ENCODE data around the gene BMPER. TPM values are rescaled to one million over a fixed set of nuclear protein-coding genes. Genes with fewer than 3 reads are reported as not detected.

The BMPER gene
- total and polyA plus RNA-seq, 10 of the 15 experiments (the other 5 are each of a cell fraction or from before 2014, with no cell fraction given) = 0.02 to 0.08 TPM; not detected in 8

- no peaks in the 10 kb centered on the region; a peak in 1 of 4 replicates for H3K27me3 ChIP-seq (replicated peaks in 1 of 2; ENCODE audit: control insufficient read depth in 2 of 2, insufficient read depth in 2 of 2, low read length in 1 of 2)
- RAD21 ChIA-PET (ENCODE audit: unreplicated experiment) = no interaction called here
These were observed 33.8 kb downstream of the BMPER start for GRCh38 chr7:33939121-33939520.

More at GRCh38 chr7:33939121-33939520, 33.8 kb downstream of the BMPER start:
- POLR2A ChIA-PET = no interaction called here
- DNase-seq (ENCODE audit: low read depth, low spot score) = no peak
- Histone ChIP-seq H3K4me3 (no peak overlapping the region), H3K4me2 (ENCODE audit: control insufficient read depth, insufficient read depth) (no peak overlapping the region), H3K27ac (ENCODE audit: control insufficient read depth, insufficient read depth) (no peak overlapping the region), H4K20me1 (ENCODE audit: control insufficient read depth, insufficient read depth) (no peaks in the 10 kb centered on the region), H3K4me1 (ENCODE audit: control insufficient read depth, insufficient read depth, low read length) (no peaks in the 10 kb centered on the region), H3K36me3 (ENCODE audit: control insufficient read depth in 2 of 2, insufficient read depth in 2 of 2, low read length in 1 of 2) (no peaks in the 10 kb centered on the region), H3K9me3 (replicated peaks; ENCODE audit: control insufficient read depth, insufficient read depth, low read length) (no peaks in the 10 kb centered on the region), H3K79me2 (ENCODE audit: control insufficient read depth, insufficient read depth, low read length) (no peaks in the 10 kb centered on the region), H2AFZ (ENCODE audit: control insufficient read depth, low read depth, low read length) (no peak overlapping the region), H3K9ac (ENCODE audit: control insufficient read depth, insufficient read depth, low read length) (no peak overlapping the region)
- intact Hi-C loops (cut with micrococcal nuclease; ENCODE audit: unreplicated experiment) (no loop called here), in situ Hi-C loops (cut with MboI) (loop anchor here (10.0 kb wide), 1 partner anchor 694 kb away; no protein-coding TSS in a partner anchor)
- FAIRE-seq = no peak
- BruUV-seq (replicated peaks) = no TSS peak
- SMC1A ChIA-PET (ENCODE audit: uncharacterized antibody, unreplicated experiment) = no interaction called here
- CTCF ChIA-PET = no interaction called here
- 44% methylated on average over 2 of the region's 2 CpGs for WGBS (ENCODE audit: insufficient coverage, insufficient replicate concordance, low lambda C conversion rate, missing lambda C conversion rate)
- ATAC-seq = no peak
- TF ChIP-seq SP1 (IDR thresholded peaks at IDR 0.05; ENCODE audit: low read depth, low read length) (no peak), NRF1 (conservative IDR thresholded peaks at IDR 0.05; ENCODE audit: low read depth, low read length) (no peak), MXI1 (IDR thresholded peaks at IDR 0.05; ENCODE audit: low read depth, low read length) (no peak), IKZF2 (IDR thresholded peaks at IDR 0.05) (no peak), SUPT20H (IDR thresholded peaks at IDR 0.05; ENCODE audit: borderline replicate concordance, control insufficient read depth, low read depth, low read length) (no peak), JUND (IDR thresholded peaks at IDR 0.05; ENCODE audit: low read depth, low read length) (no peak), HCFC1 (IDR thresholded peaks at IDR 0.05; ENCODE audit: low read length) (no peak), BACH1 (IDR thresholded peaks at IDR 0.05; ENCODE audit: borderline replicate concordance) (no peak), ZNF592 (IDR thresholded peaks at IDR 0.05) (no peak), ATF7 (IDR thresholded peaks at IDR 0.05; ENCODE audit: low read depth) (no peak), PRDM15 (CRISPR knock-in tag; IDR thresholded peaks at IDR 0.05) (no peak), SPI1 (IDR thresholded peaks at IDR 0.05; ENCODE audit: borderline replicate concordance, insufficient read depth, low read depth, low read length) (no peak), ZNF217 (IDR thresholded peaks at IDR 0.05) (no peak)
